Upper lobe of right lung (tissue), 1 donor: ENCODE data around the gene CDC42EP1. TPM values are rescaled to one million over a fixed set of nuclear protein-coding genes. Genes with fewer than 3 reads are reported as not detected.
A peak's percentile ranks its signal among the peaks of the same experiment; 100 is the strongest.
"Not testable (repeated sequence)": the region's sequence is repeated elsewhere in the genome, so short reads cannot be mapped to it uniquely, and the experiment has no call there.

Experiments
- ATAC-seq: fragments of 200-7000 bp; cut with Tn5 transposase; one replicate; pipeline ENCODE4 v1.9.1; 2020; ENCODE audit warnings: mild to moderate bottlenecking, moderate library complexity
- DNase-seq: peaks from one replicate; pipeline ENCODE4 v3.0.0-alpha.2; 2020
- H3K27ac ChIP-seq: fragments of 200-600 bp; one replicate; pipeline ENCODE4 v1.8.0; 2022
- H3K27me3 ChIP-seq: fragments of 200-600 bp; one replicate; pipeline ENCODE4 v1.8.0; 2022; ENCODE audit warnings: mild to moderate bottlenecking
- H3K36me3 ChIP-seq: fragments of 200-600 bp; one replicate; pipeline ENCODE4 v1.8.0; 2022
- H3K4me1 ChIP-seq: fragments of 200-600 bp; one replicate; pipeline ENCODE4 v1.8.0; 2022
- H3K4me3 ChIP-seq: fragments of 200-600 bp; one replicate; pipeline ENCODE4 v1.8.0; 2022; ENCODE audit warnings: mild to moderate bottlenecking
- H3K9me3 ChIP-seq: fragments of 200-600 bp; one replicate; pipeline ENCODE4 v1.8.0; 2022
- CTCF ChIP-seq: fragments of 200-600 bp; IDR thresholded peaks from one replicate; pipeline ENCODE4 v1.8.0; 2022; ENCODE audit warnings: antibody characterized with exemption
- intact Hi-C: fragments of 100-400 bp; cut with DNase I; formaldehyde crosslinking; loops from one replicate; pipeline ENCODE4 v1.11.0; 2022
- total RNA-seq: library from RNA; stranded (reverse); fragmentation: NEBNext Ultra II Directional; extraction: Animal tissue kit (Norgen Biotek cat#: 25700); gene quantifications from one replicate; pipeline ENCODE4 v1.2.1, GENCODE V29; 2021
- donor health status: DM: no; HTN: yes; CAD: no; lungs with severe emphysema.

CDC42EP1 gene
- total RNA-seq, 1 donor from 2014 or later: 73.9 TPM

- Histone ChIP-seq H3K27me3 (no peaks in the 10 kb centered on the region), H3K4me3 (no peak overlapping the region), H3K36me3 (no peaks in the 10 kb centered on the region), H3K4me1 (peaks cover 5% of the 10 kb centered on the region), H3K9me3 (no peaks in the 10 kb centered on the region), H3K27ac (no peak overlapping the region)
- TF ChIP-seq CTCF: no peak
- intact Hi-C loops: no loop called here
- DNase-seq: no peak
- no peak for ATAC-seq
These were observed 30.5 kb upstream of the CDC42EP1 start for GRCh38 chr22:37529652-37530345.

- no peak overlapping the region for H3K4me3 ChIP-seq
- peaks cover 11% of the 10 kb centered on the region for H3K4me1 ChIP-seq
- ATAC-seq (peak; percentile 43), DNase-seq (no peak)
- H3K27me3 ChIP-seq: no peaks in the 10 kb centered on the region
- no peaks in the 10 kb centered on the region for H3K36me3 ChIP-seq
- H3K9me3 ChIP-seq: no peaks in the 10 kb centered on the region
- intact Hi-C loops: no loop called here
- H3K27ac ChIP-seq: no peak overlapping the region
- no peak for TF ChIP-seq CTCF
These were observed 26.3 kb upstream of the CDC42EP1 start for GRCh38 chr22:37533995-37534394.

GRCh38 chr22:37534445-37534844 lies 25.8 kb upstream of the CDC42EP1 start:
- Histone ChIP-seq H3K27ac (no peak overlapping the region), H3K36me3 (no peaks in the 10 kb centered on the region), H3K4me3 (no peak overlapping the region), H3K27me3 (no peaks in the 10 kb centered on the region), H3K9me3 (no peaks in the 10 kb centered on the region), H3K4me1 (peaks cover 13% of the 10 kb centered on the region)
- intact Hi-C loops: no loop called here
- DNase-seq (no peak), ATAC-seq (no peak)
- TF ChIP-seq CTCF: no peak

GRCh38 chr22:37535159-37535558 lies 25.1 kb upstream of the CDC42EP1 start:
- TF ChIP-seq CTCF: no peak
- no peak overlapping the region for H3K27ac ChIP-seq
- H3K36me3 ChIP-seq: no peaks in the 10 kb centered on the region
- H3K4me3 ChIP-seq: no peak overlapping the region
- peaks cover 13% of the 10 kb centered on the region for H3K4me1 ChIP-seq
- H3K9me3 ChIP-seq: no peaks in the 10 kb centered on the region
- DNase-seq: no peak
- intact Hi-C loops: no loop called here
- H3K27me3 ChIP-seq: no peaks in the 10 kb centered on the region
- no peak for ATAC-seq

- peak; percentile 95 for TF ChIP-seq CTCF
- H3K36me3 ChIP-seq: no peaks in the 10 kb centered on the region
- H3K27ac ChIP-seq: peak overlapping the region; percentile 39
- DNase-seq: peak; percentile 97
- H3K9me3 ChIP-seq: no peaks in the 10 kb centered on the region
- intact Hi-C loops: no loop called here
- H3K4me1 ChIP-seq: peaks cover 16% of the 10 kb centered on the region
- ATAC-seq: peak; percentile 99
- H3K4me3 ChIP-seq: no peak overlapping the region
- H3K27me3 ChIP-seq: no peaks in the 10 kb centered on the region
These were observed 21.5 kb upstream of the CDC42EP1 start for GRCh38 chr22:37538590-37539357.

GRCh38 chr22:37539790-37540189 lies 20.5 kb upstream of the CDC42EP1 start:
- DNase-seq, intact Hi-C loops, H3K27me3 ChIP-seq, H3K4me3 ChIP-seq, H3K36me3 ChIP-seq, ATAC-seq, H3K27ac ChIP-seq, H3K9me3 ChIP-seq: not testable (repeated sequence)
- peaks cover 17% of the 10 kb centered on the region for H3K4me1 ChIP-seq

- intact Hi-C loops, H3K27ac ChIP-seq, H3K27me3 ChIP-seq, ATAC-seq, DNase-seq, H3K36me3 ChIP-seq, H3K9me3 ChIP-seq, H3K4me3 ChIP-seq: not testable (repeated sequence)
- H3K4me1 ChIP-seq: peaks cover 42% of the 10 kb centered on the region
These were observed 17.9 kb upstream of the CDC42EP1 start for GRCh38 chr22:37542416-37542815.
